GM23248 (cell line): Measurements from ENCODE around the gene DHX38. TPM values are rescaled to one million over a fixed set of nuclear protein-coding genes. Genes with fewer than 3 reads are reported as not detected.

ENCODE experiments used
- DNase-seq: peaks from one replicate; pipeline ENCODE4 v3.0.0-alpha.2; 2015
- H2AFZ ChIP-seq: fragments of 200-600 bp; sonication (generic); 2 replicates; pipeline ENCODE4 v1.6.1; 2016; ENCODE audit warnings: antibody characterized with exemption
- H3F3A ChIP-seq: fragments of 200-600 bp; sonication (generic); 2 replicates; pipeline ENCODE4 v1.6.1; 2016; ENCODE audit warnings: mild to moderate bottlenecking, antibody characterized with exemption, mixed run types; ENCODE audit not compliant: insufficient read depth
- H3K27ac ChIP-seq: fragments of 200-600 bp; sonication (generic); 2 replicates; pipeline ENCODE4 v1.5.1; 2016; ENCODE audit warnings: mild to moderate bottlenecking
- H3K27me3 ChIP-seq: fragments of 200-600 bp; sonication (generic); replicated peaks from 2 replicates; pipeline ENCODE4 v1.6.1; 2016; ENCODE audit warnings: mild to moderate bottlenecking; ENCODE audit not compliant: insufficient read depth
- H3K36me3 ChIP-seq: fragments of 200-600 bp; sonication (generic); 2 replicates; pipeline ENCODE4 v1.6.1; 2016; ENCODE audit warnings: low read depth, mild to moderate bottlenecking
- H3K4me1 ChIP-seq: fragments of 200-600 bp; sonication (generic); 2 replicates; pipeline ENCODE4 v1.6.1; 2016; ENCODE audit warnings: mild to moderate bottlenecking; ENCODE audit not compliant: insufficient read depth
- H3K4me2 ChIP-seq: fragments of 200-600 bp; sonication (generic); one replicate; pipeline ENCODE4 v1.6.1; 2016; ENCODE audit warnings: mild to moderate bottlenecking; ENCODE audit not compliant: unreplicated experiment
- H3K4me3 ChIP-seq: fragments of 200-600 bp; sonication (generic); 2 replicates; pipeline ENCODE4 v1.5.1; 2016; ENCODE audit warnings: mild to moderate bottlenecking
- H3K79me2 ChIP-seq: fragments of 200-600 bp; sonication (generic); 2 replicates; pipeline ENCODE4 v1.6.1; 2016; ENCODE audit warnings: mild to moderate bottlenecking; ENCODE audit not compliant: insufficient read depth
- H3K9ac ChIP-seq: fragments of 200-600 bp; sonication (generic); 2 replicates; pipeline ENCODE4 v1.6.1; 2016; ENCODE audit warnings: mild to moderate bottlenecking
- H3K9me2 ChIP-seq: fragments of 200-600 bp; sonication (generic); 2 replicates; pipeline ENCODE4 v1.6.1; 2016; ENCODE audit warnings: mixed run types, mild to moderate bottlenecking, moderate library complexity; ENCODE audit not compliant: insufficient read depth
- H3K9me3 ChIP-seq: fragments of 200-600 bp; sonication (generic); one replicate; pipeline ENCODE4 v1.6.1; 2017; ENCODE audit warnings: low read depth
- H4K20me1 ChIP-seq: fragments of 200-600 bp; sonication (generic); 2 replicates; pipeline ENCODE4 v1.6.0; 2016; ENCODE audit not compliant: insufficient read depth
- EZH2 ChIP-seq: fragments of 200-600 bp; sonication (generic); IDR thresholded peaks from 2 replicates; pipeline ENCODE4 v1.6.1; 2018; ENCODE audit warnings: antibody characterized with exemption, mild to moderate bottlenecking; ENCODE audit not compliant: insufficient read depth, poor library complexity, severe bottlenecking
- EZH2phosphoT487 ChIP-seq: fragments of 200-600 bp; sonication (generic); IDR thresholded peaks from 2 replicates; pipeline ENCODE4 v1.6.1; 2018; ENCODE audit warnings: antibody characterized with exemption, moderate library complexity, mild to moderate bottlenecking, low read depth; ENCODE audit not compliant: insufficient read depth
- WGBS, 2 experiments: methylation state at CpG; one replicate each; pipeline ENCODE4 v1.1.6; 2015 to 2017; ENCODE audit warnings: low lambda C conversion rate in 2 of 2, low coverage in 1 of 2; ENCODE audit errors: missing lambda C conversion rate in 2 of 2; 5-methylcytosine and 5-hydroxymethylcytosine counted together
- in situ Hi-C: fragments of 300-500 bp; cut with MboI; formaldehyde crosslinking; loops from 2 replicates; pipeline ENCODE4 v1.15.0; 2020
- polyA plus RNA-seq: library from polyadenylated mRNA; unstranded; fragments of >200 nt; fragmentation: Nextera tagmentation; extraction: Ambion mirVana; gene quantifications from 2 replicates; pipeline ENCODE4 v1.2.1, GENCODE V29; 2016
- total RNA-seq: library from RNA; depleted of rRNA; stranded (reverse); fragments of >200 nt; shearing (Covaris generic); gene quantifications from 2 replicates; pipeline ENCODE4 v1.2.3, GENCODE V29; 2014

The DHX38 gene
- total and polyA plus RNA-seq, 2 experiments from 2014 or later, result 23.7 to 31.5 TPM

GRCh38 chr16:72111657-72112451 is 18.2 kb downstream of the DHX38 start:
- H3K79me2 ChIP-seq, result no peaks in the 10 kb centered on the region
- H3K27ac ChIP-seq, result no peak overlapping the region
- no peaks in the 10 kb centered on the region for H4K20me1 ChIP-seq
- in situ Hi-C loops, result no loop called here
- no peak overlapping the region for H3K9ac ChIP-seq
- no peak overlapping the region for H2AFZ ChIP-seq
- H3F3A ChIP-seq, result no peaks in the 10 kb centered on the region
- no peak for TF ChIP-seq EZH2
- no peak for TF ChIP-seq EZH2phosphoT487
- H3K4me1 ChIP-seq, result no peaks in the 10 kb centered on the region
- no peak overlapping the region for H3K4me3 ChIP-seq
- no peaks in the 10 kb centered on the region for H3K27me3 ChIP-seq
- DNase-seq, result no peak
- no peaks in the 10 kb centered on the region for H3K9me2 ChIP-seq
- WGBS, 2 experiments, result 86 to 92% methylated on average over 19 of the region's 19 CpGs
- H3K36me3 ChIP-seq, result peaks cover 19% of the 10 kb centered on the region
- no peaks in the 10 kb centered on the region for H3K9me3 ChIP-seq
- no peak overlapping the region for H3K4me2 ChIP-seq

- Histone ChIP-seq H3K27ac (no peak overlapping the region), H3K4me2 (no peak overlapping the region), H3K27me3 (no peaks in the 10 kb centered on the region), H3K36me3 (peaks cover 19% of the 10 kb centered on the region), H3K9ac (no peak overlapping the region), H4K20me1 (no peaks in the 10 kb centered on the region), H3K4me1 (no peaks in the 10 kb centered on the region), H2AFZ (no peak overlapping the region), H3K4me3 (no peak overlapping the region), H3K9me3 (no peaks in the 10 kb centered on the region), H3K79me2 (no peaks in the 10 kb centered on the region), H3F3A (no peaks in the 10 kb centered on the region), H3K9me2 (no peaks in the 10 kb centered on the region)
- no peak for DNase-seq
- in situ Hi-C loops, result no loop called here
- TF ChIP-seq EZH2, result no peak
- no peak for TF ChIP-seq EZH2phosphoT487
- WGBS, 2 experiments, result 93 to 94% methylated on average over 15 of the region's 15 CpGs
These were observed 18.8 kb downstream of the DHX38 start for GRCh38 chr16:72112452-72112792.

- Histone ChIP-seq H3K4me2 (no peak overlapping the region), H3K9ac (no peak overlapping the region), H3K27ac (no peak overlapping the region), H3K79me2 (no peaks in the 10 kb centered on the region), H3K4me1 (no peaks in the 10 kb centered on the region), H3K4me3 (no peak overlapping the region), H3K9me3 (no peaks in the 10 kb centered on the region), H3K9me2 (no peaks in the 10 kb centered on the region), H3K36me3 (peaks cover 16% of the 10 kb centered on the region), H3K27me3 (no peaks in the 10 kb centered on the region), H3F3A (no peaks in the 10 kb centered on the region), H4K20me1 (no peaks in the 10 kb centered on the region), H2AFZ (no peak overlapping the region)
- 95 to 97% methylated on average over 7 of the region's 7 CpGs for WGBS, 2 experiments
- in situ Hi-C loops, result no loop called here
- no peak for DNase-seq
- TF ChIP-seq EZH2phosphoT487 (no peak), EZH2 (no peak)
These were observed 19.4 kb downstream of the DHX38 start for GRCh38 chr16:72112906-72113615.

- no peaks in the 10 kb centered on the region for H3K9me2 ChIP-seq
- no peaks in the 10 kb centered on the region for H4K20me1 ChIP-seq
- no peaks in the 10 kb centered on the region for H3K79me2 ChIP-seq
- no peak overlapping the region for H3K9ac ChIP-seq
- H3K4me2 ChIP-seq, result no peak overlapping the region
- no peak for DNase-seq
- H3K36me3 ChIP-seq, result peaks cover 14% of the 10 kb centered on the region
- no peak overlapping the region for H2AFZ ChIP-seq
- H3K27ac ChIP-seq, result no peak overlapping the region
- H3K4me3 ChIP-seq, result no peak overlapping the region
- H3K27me3 ChIP-seq, result no peaks in the 10 kb centered on the region
- H3K9me3 ChIP-seq, result no peaks in the 10 kb centered on the region
- no peaks in the 10 kb centered on the region for H3K4me1 ChIP-seq
- in situ Hi-C loops, result no loop called here
- no peaks in the 10 kb centered on the region for H3F3A ChIP-seq
- TF ChIP-seq EZH2phosphoT487 (no peak), EZH2 (no peak)
These were observed 19.9 kb downstream of the DHX38 start for GRCh38 chr16:72113616-72113945.
